Trophoblast cell (in vitro differentiated cells and primary cell): ENCODE measurements around the gene KPNB1.

Source experiments
- DNase-seq, 2 donors: peaks; one replicate each; pipeline ENCODE4 v3.0.0-alpha.2; 2016
- H2AFZ ChIP-seq: 2 replicates; pipeline ENCODE4 v1.6.1; 2013; ENCODE audit warnings: low read length, moderate library complexity, mild to moderate bottlenecking; ENCODE audit not compliant: insufficient read depth, poor library complexity
- H2AK5ac ChIP-seq: 2 replicates; pipeline ENCODE4 v1.6.1; 2013; ENCODE audit warnings: mild to moderate bottlenecking, low read length
- H2BK120ac ChIP-seq: 2 replicates; pipeline ENCODE4 v1.6.1; 2013; ENCODE audit warnings: low read length, mild to moderate bottlenecking, moderate library complexity; ENCODE audit not compliant: insufficient read depth, poor library complexity
- H2BK12ac ChIP-seq: 2 replicates; pipeline ENCODE4 v1.6.1; 2013; ENCODE audit warnings: mild to moderate bottlenecking, low read length, moderate library complexity
- H2BK5ac ChIP-seq: 2 replicates; pipeline ENCODE4 v1.6.1; 2013; ENCODE audit warnings: low read length, low read depth, moderate library complexity, mild to moderate bottlenecking; ENCODE audit not compliant: poor library complexity
- H3K14ac ChIP-seq: 2 replicates; pipeline ENCODE4 v1.6.1; 2013; ENCODE audit warnings: mild to moderate bottlenecking, low read length
- H3K18ac ChIP-seq: 2 replicates; pipeline ENCODE4 v1.6.1; 2013; ENCODE audit warnings: mild to moderate bottlenecking, low read length
- H3K23ac ChIP-seq: 2 replicates; pipeline ENCODE4 v1.6.1; 2013; ENCODE audit warnings: low read length
- H3K27ac ChIP-seq: 2 replicates; pipeline ENCODE4 v1.5.1; 2013; ENCODE audit warnings: low read depth, mild to moderate bottlenecking, inconsistent platforms, low read length, moderate library complexity
- H3K27me3 ChIP-seq: 2 replicates; pipeline ENCODE4 v1.6.1; 2013; ENCODE audit warnings: inconsistent platforms, mild to moderate bottlenecking, low read length, moderate library complexity; ENCODE audit not compliant: insufficient read depth
- H3K36me3 ChIP-seq, 2 experiments: 1 replicate in 1 of 2; 2 replicates in 1 of 2; pipeline ENCODE4 v1.6.1; 2013; ENCODE audit warnings: low read length in 2 of 2, mild to moderate bottlenecking in 2 of 2, moderate library complexity in 1 of 2; ENCODE audit not compliant: insufficient read depth in 2 of 2, control insufficient read depth in 1 of 2
- H3K4ac ChIP-seq: 2 replicates; pipeline ENCODE4 v1.6.1; 2013; ENCODE audit warnings: low read depth, mild to moderate bottlenecking, low read length, moderate library complexity
- H3K4me1 ChIP-seq, 2 experiments: 1 replicate in 1 of 2; 2 replicates in 1 of 2; pipeline ENCODE4 v1.6.1; 2013; ENCODE audit warnings: low read length in 2 of 2, mild to moderate bottlenecking in 2 of 2, moderate library complexity in 1 of 2; ENCODE audit not compliant: insufficient read depth in 2 of 2, control insufficient read depth in 1 of 2
- H3K4me2 ChIP-seq: 2 replicates; pipeline ENCODE4 v1.6.1; 2013; ENCODE audit warnings: inconsistent platforms, mild to moderate bottlenecking, low read length, moderate library complexity
- H3K4me3 ChIP-seq: 2 replicates; pipeline ENCODE4 v1.5.1; 2013; ENCODE audit warnings: mild to moderate bottlenecking, low read depth, low read length, inconsistent platforms
- H3K79me1 ChIP-seq: one replicate; pipeline ENCODE4 v1.6.1; 2013; ENCODE audit warnings: low read length
- H3K79me2 ChIP-seq: 2 replicates; pipeline ENCODE4 v1.6.1; 2013; ENCODE audit warnings: low read length, mild to moderate bottlenecking; ENCODE audit not compliant: control insufficient read depth, insufficient read depth, poor library complexity
- H3K9ac ChIP-seq: 2 replicates; pipeline ENCODE4 v1.6.1; 2013; ENCODE audit warnings: mild to moderate bottlenecking, low read length
- H3K9me3 ChIP-seq: 2 replicates; pipeline ENCODE4 v1.6.1; 2013; ENCODE audit warnings: low read depth, mild to moderate bottlenecking, control low read depth, inconsistent platforms, low read length; ENCODE audit not compliant: insufficient read depth
- H4K12ac ChIP-seq: 2 replicates; pipeline ENCODE4 v1.6.1; 2013; ENCODE audit warnings: low read depth, mild to moderate bottlenecking, low read length, moderate library complexity
- H4K8ac ChIP-seq: 2 replicates; pipeline ENCODE4 v1.6.1; 2013; ENCODE audit warnings: low read depth, mild to moderate bottlenecking, low read length, moderate library complexity
- H4K91ac ChIP-seq: one replicate; pipeline ENCODE4 v1.6.1; 2013; ENCODE audit warnings: low read depth, mild to moderate bottlenecking, low read length, moderate library complexity
- WGBS: extraction: QIAGEN DNeasy Blood & Tissue Kit; methylation state at CpG from one replicate; pipeline ENCODE4 v1.1.7; 2013; ENCODE audit warnings: missing lambda C conversion rate; ENCODE audit not compliant: insufficient read length, insufficient coverage; ENCODE audit errors: extremely low coverage; 5-methylcytosine and 5-hydroxymethylcytosine counted together

The KPNB1 gene

DNA sequence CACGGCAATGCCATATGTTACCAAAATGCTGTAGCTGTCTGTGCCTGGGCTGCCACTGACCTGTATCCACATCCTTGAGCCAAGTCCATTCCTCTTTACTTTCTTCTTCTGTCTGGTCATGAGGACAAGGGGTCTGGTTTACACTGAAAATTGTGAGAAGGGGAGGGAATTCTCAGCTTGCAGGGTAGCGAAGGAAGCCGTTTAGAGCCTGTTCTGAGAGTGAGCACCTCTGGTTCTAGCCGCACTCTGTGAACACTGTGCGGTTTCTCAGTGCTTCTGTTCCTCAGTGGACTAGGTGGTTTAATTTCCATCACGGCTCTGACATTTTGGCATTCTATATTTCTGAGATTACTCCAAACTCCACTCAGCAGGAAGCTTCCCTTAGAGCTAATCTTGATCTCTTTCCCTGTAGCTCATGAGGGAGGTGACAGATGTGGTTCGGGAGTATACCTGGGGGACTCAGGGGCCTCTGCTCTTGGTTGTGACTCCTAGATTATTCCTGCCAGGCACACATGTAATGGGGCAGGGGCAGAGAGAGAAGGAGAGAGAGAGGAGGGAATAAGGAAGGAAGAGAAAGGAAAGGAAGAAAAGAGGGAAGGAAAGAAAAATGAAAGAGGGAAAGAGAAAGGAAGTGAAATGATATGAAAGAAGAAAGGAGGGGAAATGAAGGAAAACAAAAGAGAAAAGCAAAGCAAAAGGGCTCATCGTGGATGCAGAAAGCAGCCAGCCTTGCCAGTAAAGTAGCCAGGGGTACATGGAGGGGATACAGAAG, 69.1 kb downstream of the KPNB1 start:
- H4K12ac ChIP-seq: no peak overlapping the region
- H2BK120ac ChIP-seq: no peak overlapping the region
- no peak overlapping the region for H3K9ac ChIP-seq
- H2BK12ac ChIP-seq: no peak overlapping the region
- H3K36me3 ChIP-seq: no peaks in the 10 kb centered on the region
- no peak overlapping the region for H2BK5ac ChIP-seq
- H3K4ac ChIP-seq: no peak overlapping the region
- no peak overlapping the region for H4K91ac ChIP-seq
- peaks cover 2% of the 10 kb centered on the region for H3K9me3 ChIP-seq
- no peaks in the 10 kb centered on the region for H3K79me1 ChIP-seq
- no peak overlapping the region for H3K27ac ChIP-seq
- H2AK5ac ChIP-seq: no peak overlapping the region
- H3K4me3 ChIP-seq: no peak overlapping the region
- no peak for DNase-seq
- H3K18ac ChIP-seq: no peak overlapping the region
- H3K23ac ChIP-seq: no peak overlapping the region
- no peaks in the 10 kb centered on the region for H3K79me2 ChIP-seq
- no peak overlapping the region for H4K8ac ChIP-seq
- H2AFZ ChIP-seq: no peak overlapping the region
- no CpG with 5 or more reads among the region's 8 CpGs for WGBS
- no peak overlapping the region for H3K14ac ChIP-seq
- H3K4me2 ChIP-seq: no peak overlapping the region
- H3K4me1 ChIP-seq: peaks cover 0 to 3% of the 10 kb centered on the region in 2 experiments
- peaks cover 8% of the 10 kb centered on the region for H3K27me3 ChIP-seq

DNA sequence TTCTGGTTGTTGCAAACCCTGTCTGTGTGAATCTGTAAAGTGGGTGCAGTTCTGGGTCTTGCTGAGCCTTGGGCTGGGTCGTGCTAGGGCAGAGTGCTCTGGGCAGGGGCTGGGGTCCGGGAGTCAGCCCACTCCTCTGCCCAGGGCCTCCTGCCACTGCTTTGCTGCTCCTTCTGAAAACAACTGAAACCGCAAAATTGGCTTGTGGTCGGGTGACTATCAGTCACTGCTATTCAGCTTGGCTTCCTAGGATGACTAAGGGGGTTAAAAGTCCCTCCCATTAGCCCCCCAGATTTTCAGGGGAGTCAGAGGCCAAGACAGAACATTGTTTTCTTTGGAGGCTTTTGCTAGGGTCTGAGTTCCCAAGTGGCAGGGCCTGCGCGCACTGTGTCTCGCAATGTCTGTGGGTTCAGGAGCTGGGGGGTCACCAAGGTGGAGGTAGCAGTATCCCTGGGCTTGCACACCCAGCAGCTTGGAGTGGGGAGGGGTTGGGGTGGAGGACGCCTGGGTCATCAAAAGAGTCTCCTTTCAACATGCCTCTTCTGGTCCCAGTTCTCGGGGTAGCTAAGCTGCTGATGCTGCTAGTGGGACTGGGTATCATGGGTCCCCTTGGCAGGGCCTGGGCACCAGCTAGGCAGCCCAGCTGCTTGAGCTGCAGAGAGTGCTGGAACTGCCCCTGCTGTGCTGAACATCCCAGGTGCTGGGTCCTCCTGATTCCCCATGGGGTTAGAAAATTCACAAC, 69.9 kb downstream of the KPNB1 start:
- no peak overlapping the region for H2BK5ac ChIP-seq
- no peak overlapping the region for H2AK5ac ChIP-seq
- H3K4ac ChIP-seq: no peak overlapping the region
- no peak overlapping the region for H3K4me2 ChIP-seq
- no peak overlapping the region for H3K4me3 ChIP-seq
- H3K36me3 ChIP-seq: no peaks in the 10 kb centered on the region
- no peak overlapping the region for H3K14ac ChIP-seq
- H2AFZ ChIP-seq: no peak overlapping the region
- no peaks in the 10 kb centered on the region for H3K79me1 ChIP-seq
- H4K12ac ChIP-seq: no peak overlapping the region
- H3K9ac ChIP-seq: no peak overlapping the region
- no peak overlapping the region for H3K18ac ChIP-seq
- H3K79me2 ChIP-seq: no peaks in the 10 kb centered on the region
- H3K9me3 ChIP-seq: peaks cover 2% of the 10 kb centered on the region
- H3K27me3 ChIP-seq: peaks cover 8% of the 10 kb centered on the region
- H3K23ac ChIP-seq: no peak overlapping the region
- no peak overlapping the region for H4K91ac ChIP-seq
- no peak overlapping the region for H3K27ac ChIP-seq
- no CpG with 5 or more reads among the region's 9 CpGs for WGBS
- H4K8ac ChIP-seq: no peak overlapping the region
- no peak overlapping the region for H2BK12ac ChIP-seq
- H2BK120ac ChIP-seq: no peak overlapping the region
- DNase-seq: no peak
- peaks cover 0 to 3% of the 10 kb centered on the region in 2 experiments for H3K4me1 ChIP-seq

DNA sequence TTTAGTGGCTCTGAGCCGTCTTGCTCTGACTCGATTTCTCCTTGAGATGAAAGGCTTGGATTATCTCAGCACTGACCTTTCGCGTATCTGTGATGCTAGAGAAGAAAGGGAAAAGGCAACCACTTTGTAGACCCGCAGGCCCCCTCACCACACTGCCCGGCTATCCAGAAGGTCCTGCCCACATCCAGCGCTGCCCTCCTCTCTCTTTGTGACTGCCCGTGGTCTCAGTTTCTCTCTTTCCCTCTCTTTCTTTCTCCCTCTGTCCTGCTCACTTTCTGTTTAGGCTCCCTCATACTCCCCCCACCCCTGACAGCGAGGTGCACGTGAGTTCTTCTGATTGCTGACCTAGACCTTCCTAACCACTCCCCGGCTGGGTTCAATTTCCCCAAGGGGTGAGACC, 70.5 kb downstream of the KPNB1 start:
- Histone ChIP-seq H3K27me3 (peaks cover 8% of the 10 kb centered on the region), H3K4me1 (peaks cover 0 to 3% of the 10 kb centered on the region in 2 experiments), H4K12ac (no peak overlapping the region), H3K4me2 (no peak overlapping the region), H3K4ac (no peak overlapping the region), H4K8ac (no peak overlapping the region), H2BK12ac (no peak overlapping the region), H3K36me3 (no peaks in the 10 kb centered on the region), H3K79me2 (no peaks in the 10 kb centered on the region), H3K23ac (no peak overlapping the region), H3K9me3 (peaks cover 2% of the 10 kb centered on the region), H3K27ac (no peak overlapping the region), H4K91ac (no peak overlapping the region), H3K4me3 (no peak overlapping the region), H3K9ac (no peak overlapping the region), H3K79me1 (no peaks in the 10 kb centered on the region), H2AK5ac (no peak overlapping the region), H3K14ac (no peak overlapping the region), H2BK120ac (no peak overlapping the region), H2AFZ (no peak overlapping the region), H3K18ac (no peak overlapping the region), H2BK5ac (no peak overlapping the region)
- no CpG with 5 or more reads among the region's 11 CpGs for WGBS
- DNase-seq: no peak

DNA sequence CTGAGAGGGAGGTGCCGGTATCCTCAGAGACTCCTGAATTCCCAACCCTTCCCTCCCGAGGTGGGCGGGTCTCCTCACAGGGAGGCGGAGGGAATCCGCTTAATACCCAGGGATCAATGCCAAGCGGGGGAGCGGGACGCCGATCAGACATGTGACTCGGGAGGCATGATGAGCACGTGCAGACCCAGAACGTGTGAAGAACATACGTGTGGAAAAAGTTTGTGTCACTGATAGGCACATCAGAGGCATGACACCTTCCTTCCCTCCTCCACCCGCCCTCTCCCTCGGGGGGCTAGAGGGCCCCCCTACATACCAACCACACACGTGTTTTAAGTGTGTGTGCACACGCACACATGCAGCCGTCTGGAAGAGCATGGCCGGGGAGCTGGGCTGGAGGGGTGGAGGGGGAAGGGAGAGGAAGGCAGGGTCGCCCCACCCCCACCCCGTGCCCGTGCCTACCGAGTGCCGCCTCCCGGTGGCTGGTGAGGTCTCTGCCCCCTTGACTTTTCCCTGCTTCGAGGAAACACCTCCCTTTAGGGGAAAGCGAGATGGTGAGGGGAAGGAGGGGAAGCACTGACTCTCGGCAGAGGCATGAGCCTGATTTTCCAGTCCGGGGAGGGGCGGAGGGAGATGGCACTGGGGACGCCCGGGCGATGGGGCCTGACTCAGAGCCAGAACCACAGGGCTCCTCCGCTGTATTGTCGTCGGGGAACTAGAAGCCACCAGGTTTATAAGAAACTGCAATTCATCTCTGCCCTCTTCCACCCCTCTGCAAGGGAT, 71.2 kb downstream of the KPNB1 start:
- H2AK5ac ChIP-seq: no peak overlapping the region
- H4K8ac ChIP-seq: no peak overlapping the region
- H3K18ac ChIP-seq: no peak overlapping the region
- H3K14ac ChIP-seq: no peak overlapping the region
- peak overlapping the region; percentile 17 for H3K4me2 ChIP-seq
- H4K12ac ChIP-seq: no peak overlapping the region
- H4K91ac ChIP-seq: no peak overlapping the region
- no peak overlapping the region for H3K4ac ChIP-seq
- no peak overlapping the region for H3K23ac ChIP-seq
- no CpG with 5 or more reads among the region's 36 CpGs for WGBS
- peaks cover 8% of the 10 kb centered on the region for H3K27me3 ChIP-seq
- H2BK12ac ChIP-seq: no peak overlapping the region
- H3K9ac ChIP-seq: no peak overlapping the region
- peaks cover 0 to 3% of the 10 kb centered on the region in 2 experiments for H3K4me1 ChIP-seq
- no peak overlapping the region for H3K27ac ChIP-seq
- no peak overlapping the region for H2BK120ac ChIP-seq
- no peak overlapping the region for H3K4me3 ChIP-seq
- H3K36me3 ChIP-seq: no peaks in the 10 kb centered on the region
- no peaks in the 10 kb centered on the region for H3K79me1 ChIP-seq
- DNase-seq: peak; percentile 32 to 59
- no peak overlapping the region for H2BK5ac ChIP-seq
- no peaks in the 10 kb centered on the region for H3K79me2 ChIP-seq
- peaks cover 2% of the 10 kb centered on the region for H3K9me3 ChIP-seq
- H2AFZ ChIP-seq: no peak overlapping the region
